Bone marrow (tissue), 2 donors: ENCODE results near the gene FLOT2.
"Not testable (repeated sequence)": the region's sequence is repeated elsewhere in the genome, so short reads cannot be mapped to it uniquely, and the experiment has no call there.

Source experiments
- DNase-seq, 2 donors: peaks; one replicate each; lab custom pipeline; 2025; lab: John Stamatoyannopoulos, UW

FLOT2 gene

GRCh38 chr17:28843816-28844148 is 53.8 kb downstream of the FLOT2 start:
- no peak for DNase-seq

GRCh38 chr17:28842282-28843012 is 55.1 kb downstream of the FLOT2 start, which contains the start of gene FAM222B:
FAM222B (minus strand) TSS chr17:28842790; CDS start chr17:28766667, 76,123 bp downstream.
- peak; percentile 56 to 64 for DNase-seq

- DNase-seq: no peak
Observed at GRCh38 chr17:28841901-28842281, 55.6 kb downstream of the FLOT2 start.

GRCh38 chr17:28839221-28839620 is 58.3 kb downstream of the FLOT2 start:
- DNase-seq: no peak

GRCh38 chr17:28836541-28836940 is 61.0 kb downstream of the FLOT2 start:
- not testable (repeated sequence) for DNase-seq

GRCh38 chr17:28834420-28834819 is 63.1 kb downstream of the FLOT2 start:
- DNase-seq: no peak
